Stimulated activated CD4-positive, alpha-beta T cell treated with anti-CD3 and anti-CD28 coated beads, Interleukin-4, amount 100 ng/mL, for 4 hours (primary cell): Measurements from ENCODE around the gene GAL3ST2.
"Not testable (repeated sequence)": the region's sequence is repeated elsewhere in the genome, so short reads cannot be mapped to it uniquely, and the experiment has no call there.

Experiments used
- DNase-seq, 2 experiments: peaks; one replicate each; pipeline ENCODE4 v3.0.0-alpha.2; 2020

The GAL3ST2 gene

DNA sequence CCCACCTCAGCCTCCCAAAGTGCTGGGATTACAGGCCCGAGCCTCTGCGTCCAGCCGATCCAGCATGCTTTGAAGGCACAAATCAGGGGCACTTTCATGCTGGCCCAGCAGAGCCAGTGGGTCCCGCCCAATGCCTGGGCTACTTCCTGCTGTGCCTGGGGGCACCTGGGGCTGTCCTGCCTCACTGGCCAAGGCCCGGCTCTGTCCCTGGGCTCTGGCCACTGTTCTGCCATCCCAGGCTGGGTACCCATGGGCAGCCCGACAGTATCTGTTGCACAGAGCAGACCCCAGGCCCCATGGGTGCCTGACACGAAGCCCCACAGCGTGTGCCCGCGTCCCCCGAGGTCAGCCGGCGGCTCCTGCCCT lies 6.8 kb upstream of the GAL3ST2 start:
- DNase-seq = no peak

DNA sequence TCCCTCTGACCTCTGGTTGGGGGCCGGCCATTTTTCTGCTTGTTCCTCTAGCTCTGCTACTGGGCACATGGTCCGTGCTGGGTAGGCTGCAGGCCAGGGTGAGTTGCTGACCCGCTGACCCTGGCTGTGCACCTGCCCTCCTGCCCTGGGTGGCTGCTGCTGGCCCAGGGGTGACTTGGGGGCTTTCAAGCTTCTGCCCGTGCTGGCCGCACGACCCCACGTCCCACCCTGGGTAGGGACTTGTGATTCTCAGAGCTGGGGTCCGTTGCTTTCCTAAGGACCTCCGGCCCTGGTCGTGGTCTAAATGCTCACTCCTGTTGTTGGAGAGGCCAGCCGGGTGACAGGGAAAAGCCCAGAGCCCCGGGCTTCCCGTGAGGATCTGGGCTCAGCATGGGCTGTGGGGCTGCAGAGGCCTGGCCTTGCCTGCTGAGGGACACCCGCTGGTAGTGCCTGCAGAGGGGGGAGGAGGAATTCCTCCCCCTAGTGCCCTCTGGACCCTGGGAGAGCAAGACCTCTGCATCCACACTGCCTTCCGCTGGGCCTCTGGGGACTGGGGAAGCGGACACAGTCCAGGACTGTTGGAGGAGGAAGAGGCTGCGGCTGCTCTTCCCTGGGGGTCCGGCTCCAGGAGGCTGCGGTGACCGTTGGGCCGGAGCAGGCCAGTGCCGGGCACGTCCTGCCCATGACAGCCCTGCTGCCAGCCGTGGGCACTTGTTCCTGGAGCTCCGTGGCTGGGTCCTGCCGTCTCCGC lies 6.3 kb upstream of the GAL3ST2 start:
- DNase-seq = no peak

DNA sequence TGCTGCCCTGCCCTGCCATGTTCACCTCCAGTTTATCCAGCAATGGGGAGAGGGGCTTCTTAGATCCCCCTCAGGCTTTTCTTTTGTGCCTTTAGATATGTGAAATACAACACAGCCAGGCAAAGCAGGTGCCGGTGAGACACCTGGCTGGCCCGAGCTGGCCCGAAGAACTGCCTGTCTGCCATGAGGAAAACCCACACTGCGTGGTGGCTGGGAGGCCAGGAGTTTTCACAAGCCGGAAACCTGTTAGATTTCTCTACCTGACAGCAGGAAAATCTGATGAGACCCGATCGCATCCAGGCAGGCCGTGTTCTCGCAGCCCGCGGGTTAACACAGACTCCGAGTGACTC lies 5.7 kb upstream of the GAL3ST2 start:
- no peak for DNase-seq

DNA sequence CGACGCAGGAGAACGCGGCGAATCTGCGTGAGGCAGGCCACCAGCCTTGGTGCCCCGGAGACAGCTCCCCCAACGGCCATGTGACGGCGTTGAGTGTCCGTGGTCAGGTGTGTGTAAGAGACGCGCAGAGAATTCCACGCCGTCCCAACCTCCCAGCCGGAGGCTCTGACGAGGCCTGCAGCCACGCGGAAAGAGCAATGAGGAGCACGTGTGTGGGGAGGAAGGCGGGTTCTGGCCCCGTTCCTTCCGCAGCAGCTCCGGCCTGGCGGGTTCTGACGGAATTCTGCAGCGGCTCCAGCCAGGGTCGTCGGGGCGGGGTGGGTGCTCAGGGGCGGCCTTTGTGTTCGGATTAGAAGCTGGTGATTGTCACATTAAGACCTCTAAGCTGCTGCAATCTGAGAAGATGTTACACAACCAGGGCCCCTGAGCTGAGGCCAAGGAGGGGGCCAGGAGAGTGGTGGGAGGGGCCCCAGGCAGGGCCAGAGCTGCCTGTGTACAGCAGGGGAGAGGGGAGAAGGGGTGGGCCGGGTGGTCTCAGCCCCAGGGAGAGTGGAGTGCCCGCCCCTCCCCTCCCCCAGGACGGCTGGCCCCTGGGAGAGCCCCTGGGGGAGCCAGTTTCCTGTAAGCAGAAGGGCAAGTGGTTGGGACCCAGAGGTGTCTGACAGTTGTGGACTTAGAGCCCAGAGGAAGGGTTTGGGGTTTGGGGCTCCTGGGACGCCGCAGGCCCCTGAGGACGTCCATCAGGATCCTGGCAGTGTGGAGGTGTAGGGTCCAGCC lies 5.1 kb upstream of the GAL3ST2 start:
- no peak for DNase-seq

DNA sequence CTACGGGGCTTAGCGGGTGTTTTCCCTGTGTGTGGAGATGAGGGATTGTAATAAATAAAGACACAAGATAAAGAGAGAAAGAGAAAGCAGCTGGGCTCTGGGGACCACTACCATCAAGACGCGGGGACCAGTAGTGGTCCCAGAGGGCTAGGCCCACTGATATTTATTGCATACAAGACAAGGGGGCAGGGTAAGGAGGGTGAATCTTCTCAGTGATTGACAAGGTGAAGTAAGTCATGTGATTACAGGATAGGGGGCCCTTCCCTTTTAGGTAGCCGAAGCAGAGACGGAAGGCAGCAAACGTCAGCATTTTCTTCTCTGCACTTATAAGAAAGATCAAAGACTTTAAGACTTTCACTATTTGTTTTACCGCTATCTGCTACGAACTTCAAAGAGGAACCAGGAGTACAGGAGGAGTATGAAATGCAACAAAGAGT lies 4.5 kb upstream of the GAL3ST2 start:
- DNase-seq = no peak

DNA sequence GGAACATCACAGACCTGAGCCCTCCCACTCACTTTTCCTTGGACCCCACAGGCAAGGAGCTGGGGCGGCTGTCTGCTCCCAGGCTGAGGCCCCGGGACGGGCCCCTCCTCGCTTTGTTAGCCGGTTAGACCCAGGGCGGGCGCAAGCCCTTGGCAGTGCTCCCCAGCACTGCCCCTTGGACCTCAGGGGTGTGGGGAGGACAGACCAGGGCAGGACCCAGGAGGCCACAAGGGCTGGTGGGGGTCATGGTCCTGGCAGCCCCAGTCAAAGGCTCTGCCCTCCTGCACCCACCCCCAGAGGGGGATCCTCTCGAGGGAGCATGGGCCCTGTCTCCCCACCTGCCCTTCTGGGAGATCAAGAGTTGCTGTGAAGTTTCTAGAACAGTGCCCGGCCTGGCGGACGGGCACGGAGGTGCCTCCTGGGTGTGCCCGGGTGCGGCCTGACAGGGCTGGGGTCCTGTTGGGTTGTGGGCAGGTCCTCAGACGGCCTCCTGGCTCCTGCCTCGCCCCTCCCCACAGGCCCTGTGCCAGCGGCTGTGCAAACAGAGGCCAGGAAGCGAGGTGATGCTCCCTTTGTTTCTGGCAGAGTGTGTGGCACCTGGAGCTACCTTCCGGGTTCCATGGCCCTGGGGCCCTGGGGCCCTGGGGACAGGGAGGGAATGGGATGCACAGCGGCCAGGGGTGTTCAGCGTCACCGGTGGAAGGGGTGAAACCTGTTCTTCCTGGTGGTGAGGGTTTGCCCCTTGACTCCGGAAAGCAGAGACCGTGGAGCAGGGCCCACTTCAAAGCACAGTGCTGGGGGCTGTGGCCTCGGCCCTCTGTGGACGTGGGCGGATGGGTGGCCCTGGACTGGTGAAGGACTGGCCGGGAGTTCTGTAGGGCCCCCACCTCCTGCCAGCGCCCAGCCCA lies 2.9 kb upstream of the GAL3ST2 start:
- DNase-seq = no peak

DNA sequence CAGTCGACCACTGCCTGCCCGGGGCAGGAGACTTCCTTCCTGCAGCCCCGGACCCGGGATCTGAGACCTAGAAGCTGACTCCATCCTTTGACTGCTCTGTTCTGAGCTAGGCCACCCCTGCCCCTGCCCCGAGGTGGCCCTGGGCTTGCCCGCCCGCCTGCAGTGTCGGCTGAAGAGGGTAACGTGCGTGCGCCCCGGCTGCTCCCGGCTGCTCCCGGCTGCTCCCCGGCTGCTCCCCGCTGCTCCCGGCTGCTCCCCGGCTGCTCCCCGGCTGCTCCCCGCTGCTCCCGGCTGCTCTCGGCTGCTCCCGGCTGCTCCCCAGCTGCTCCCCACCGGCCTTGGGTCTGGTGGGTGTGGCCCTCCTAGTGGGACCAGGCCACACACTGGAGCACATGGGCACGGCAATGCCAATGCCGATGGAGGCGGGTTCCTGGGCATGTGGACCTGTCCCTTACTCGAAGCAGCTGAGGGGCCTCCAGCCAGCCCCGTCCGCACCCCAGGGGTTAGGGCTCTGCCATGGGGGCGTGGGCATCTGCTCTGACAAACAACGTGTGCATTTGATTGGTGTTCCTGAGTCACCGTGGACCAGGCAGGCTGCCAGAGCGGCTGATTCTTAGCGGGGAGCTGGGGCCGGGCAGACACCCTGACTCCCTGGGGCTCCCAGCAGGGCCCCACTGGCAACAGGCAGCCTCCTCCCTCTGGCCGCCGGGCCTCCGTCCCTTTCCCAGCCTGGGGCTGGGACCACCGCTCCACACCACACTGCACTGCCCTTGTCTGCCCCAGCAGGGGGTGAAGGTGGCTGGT lies 2.0 kb upstream of the GAL3ST2 start:
- DNase-seq = no peak

DNA sequence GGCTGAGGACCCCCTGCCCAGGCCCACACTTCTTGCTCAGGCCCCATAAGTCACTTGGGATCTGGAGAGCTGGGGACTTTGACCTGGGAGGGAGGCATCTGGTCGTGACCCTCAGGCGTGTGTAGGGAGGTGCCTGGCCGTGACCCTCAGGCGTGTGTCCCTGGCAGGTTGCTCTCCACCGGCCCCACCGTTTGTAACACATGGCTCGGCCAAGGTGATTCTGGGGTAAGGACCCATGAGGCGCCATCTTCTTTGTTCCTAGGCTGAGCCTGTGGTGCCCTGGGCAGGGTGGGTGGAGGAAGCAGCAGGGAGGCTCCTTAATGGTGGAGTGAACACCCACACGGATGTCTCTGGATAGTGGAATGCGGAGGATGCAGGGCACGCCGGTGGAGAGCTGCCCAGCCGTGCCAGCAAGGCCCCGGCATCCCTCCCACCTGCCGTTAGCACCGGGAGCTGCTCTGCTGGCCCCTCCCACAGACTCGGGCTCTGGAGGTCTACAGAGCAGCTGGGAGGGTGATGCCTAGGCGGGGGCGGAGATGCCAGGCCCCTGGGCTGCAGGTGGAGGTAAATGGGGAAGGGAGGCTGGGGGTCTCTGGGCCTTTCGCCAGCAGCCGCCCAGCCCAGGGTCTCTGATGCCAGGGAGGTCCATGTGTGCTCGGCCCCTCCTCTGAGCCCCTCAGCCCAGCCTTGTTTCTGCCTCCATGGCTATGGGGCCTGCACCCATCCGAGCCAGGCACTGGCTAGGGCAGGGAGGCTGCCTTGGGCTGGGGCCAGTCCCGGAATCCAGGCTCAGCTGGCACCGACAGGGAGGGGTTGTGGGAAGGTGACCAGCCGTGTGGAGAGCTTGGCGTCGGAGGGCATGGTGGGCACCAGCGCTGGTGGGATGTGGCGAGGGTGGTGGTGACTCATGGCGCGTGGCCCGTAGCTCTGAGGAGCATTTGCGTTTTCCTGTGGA lies 1.1 kb upstream of the GAL3ST2 start:
- DNase-seq = no peak

DNA sequence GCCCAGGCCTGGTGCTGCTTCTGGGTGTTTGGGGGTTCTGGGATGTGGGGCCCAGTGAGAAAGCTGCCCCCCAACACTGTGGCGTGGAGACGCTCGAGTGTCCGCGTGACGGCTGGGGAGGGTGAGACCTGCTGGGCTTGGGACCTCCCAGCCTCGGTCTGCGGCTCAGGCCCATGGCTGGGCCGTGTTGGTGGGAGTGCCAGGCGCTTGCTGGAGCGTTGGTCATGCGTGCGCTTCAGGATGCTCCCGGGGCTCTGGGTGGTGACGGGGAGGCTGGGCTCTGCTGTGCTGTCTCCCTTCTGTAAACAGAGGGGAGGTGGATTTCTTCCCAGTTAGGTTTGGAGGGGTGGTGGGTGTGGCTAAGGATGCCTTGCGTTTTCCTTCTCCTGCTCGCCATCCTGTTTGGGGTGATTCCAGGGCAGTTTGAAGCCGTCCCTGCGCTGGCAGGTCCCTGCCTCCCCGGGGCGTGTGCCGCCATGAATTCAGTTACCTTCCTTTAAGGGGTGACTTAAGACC lies 606 bp downstream of the GAL3ST2 start:
- DNase-seq = no peak

DNA sequence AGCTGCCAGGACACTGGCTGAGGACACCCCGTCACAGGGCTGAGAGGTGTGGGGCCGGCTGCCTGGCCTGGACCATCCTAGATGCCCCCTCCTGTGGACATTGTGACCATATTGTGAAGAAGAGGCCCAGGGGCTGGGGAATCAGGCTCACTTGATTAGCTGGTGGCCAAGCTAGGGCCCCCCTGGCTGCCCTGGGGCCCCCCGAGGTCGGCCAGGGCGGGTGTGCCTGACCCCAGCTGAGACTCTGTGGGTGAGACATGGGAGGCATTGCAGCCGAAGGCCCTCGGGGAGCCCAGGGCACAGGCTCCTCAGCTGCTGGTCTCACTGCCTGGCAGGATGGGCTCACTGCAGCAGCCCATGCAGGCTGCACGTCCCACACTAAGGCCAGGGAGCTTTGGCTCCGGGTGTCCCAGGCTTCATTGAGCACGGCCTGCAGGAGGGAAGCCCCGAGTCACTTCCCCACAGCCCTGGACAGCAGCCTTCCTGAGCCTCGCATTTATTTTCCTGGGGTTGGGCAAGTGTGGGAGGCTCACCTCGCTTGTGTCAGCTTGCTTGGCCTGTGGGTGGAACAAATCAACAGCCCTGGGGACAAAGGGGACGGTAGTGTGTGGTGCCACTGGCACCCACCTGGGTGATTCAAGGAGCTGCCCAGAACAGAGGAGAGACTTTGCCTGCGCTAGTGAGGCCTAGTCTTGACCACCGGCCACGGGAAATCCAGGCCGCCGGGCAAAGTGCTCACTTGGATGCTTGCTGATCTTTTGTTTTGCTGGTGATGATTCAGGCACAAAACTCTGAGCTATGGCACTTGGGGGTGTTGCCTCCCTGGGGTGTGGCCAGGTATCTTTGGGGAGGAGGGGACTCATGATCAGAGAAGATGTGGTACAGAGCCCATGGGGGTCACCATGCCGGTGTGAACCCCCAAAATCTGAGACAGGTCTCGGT lies 1.3 kb downstream of the GAL3ST2 start:
- DNase-seq = no peak

DNA sequence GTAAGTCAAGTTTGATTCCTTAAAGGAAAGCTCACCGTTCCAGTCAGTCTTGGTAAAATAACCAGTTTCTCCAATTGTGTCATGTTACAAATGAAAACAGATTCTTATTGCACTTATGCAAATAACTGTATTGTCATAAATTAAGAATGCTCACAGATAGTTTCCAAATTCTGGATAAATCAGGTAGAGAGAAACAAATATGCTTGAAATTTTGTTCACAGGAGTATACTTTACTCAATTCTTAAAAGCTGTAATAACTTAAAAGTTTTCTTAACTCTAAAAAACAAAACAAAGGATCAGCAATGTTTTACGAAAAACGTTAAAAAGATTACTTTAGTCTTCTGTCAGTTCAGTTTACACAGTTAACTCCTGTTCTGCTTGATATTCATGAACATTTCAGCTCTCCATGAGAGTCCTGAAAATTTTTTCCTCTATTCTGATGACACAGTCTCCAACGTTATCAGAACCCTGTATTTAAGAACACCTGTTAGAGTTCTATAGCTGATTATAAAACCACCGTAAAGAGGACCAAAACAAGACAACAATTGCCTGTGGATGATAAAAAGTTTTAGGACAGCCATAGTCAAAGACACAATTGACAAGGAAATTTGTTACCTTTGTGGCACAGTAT lies 4.4 kb downstream of the GAL3ST2 start:
- DNase-seq = no peak

DNA sequence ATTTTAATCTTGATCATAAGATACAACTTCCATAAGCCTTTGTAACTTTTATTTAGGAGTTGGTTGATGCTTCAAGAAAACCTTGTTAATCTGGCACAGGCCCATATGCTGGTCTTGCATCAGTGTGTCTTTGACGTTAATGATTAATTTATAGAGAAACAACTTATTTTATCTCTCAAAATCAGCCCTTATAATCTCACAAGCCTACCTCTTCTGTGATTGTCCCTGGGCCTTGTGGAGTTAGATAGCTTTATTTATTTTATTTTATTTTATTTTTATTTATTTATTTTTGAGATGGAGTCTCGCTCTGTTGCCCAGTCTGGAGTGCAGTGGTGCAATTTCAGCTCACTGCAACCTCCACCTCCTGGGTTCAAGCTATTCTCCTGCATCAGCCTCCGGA lies 5.4 kb downstream of the GAL3ST2 start:
- not testable (repeated sequence) for DNase-seq

DNA sequence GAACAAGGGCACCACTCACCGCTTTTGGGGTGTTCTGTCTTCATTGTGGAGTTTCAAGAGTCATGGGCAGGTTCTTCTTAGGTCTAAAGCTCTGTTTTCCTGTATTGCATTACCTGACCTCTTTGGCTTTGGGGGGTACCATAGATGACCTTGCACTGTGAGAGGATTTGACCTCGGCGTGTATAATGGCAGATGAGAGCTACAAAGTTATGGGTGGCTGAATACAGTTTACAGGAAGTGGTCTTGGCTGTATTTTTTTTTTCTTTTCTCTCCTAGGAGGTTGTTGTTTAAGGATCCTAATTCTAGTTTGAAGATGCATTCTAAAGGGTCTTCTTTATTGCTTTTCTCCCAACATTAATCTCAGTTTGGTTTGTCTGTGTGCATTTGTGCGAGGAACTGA lies 11.5 kb downstream of the GAL3ST2 start:
- DNase-seq = no peak

DNA sequence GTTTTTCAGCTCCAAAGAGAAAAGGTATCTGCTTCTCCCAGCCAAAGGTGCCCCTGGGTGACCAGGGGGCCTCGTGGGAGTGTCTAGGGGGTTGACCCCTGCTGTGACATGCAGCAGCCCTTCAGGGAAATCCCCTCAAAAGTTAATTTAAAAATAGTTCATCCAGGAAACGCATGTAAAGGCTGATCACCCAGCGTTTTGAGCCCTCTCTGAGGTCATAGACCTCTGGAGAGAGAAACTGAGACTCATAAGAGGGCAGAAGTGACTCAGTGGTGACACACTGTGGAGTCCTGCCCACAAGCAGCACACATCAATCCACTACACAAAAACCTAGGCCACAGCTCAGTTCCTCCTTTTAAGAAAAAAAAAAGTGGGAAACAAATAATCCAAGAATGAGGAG lies 11.9 kb downstream of the GAL3ST2 start:
- DNase-seq = peak; percentile 38 to 57

DNA sequence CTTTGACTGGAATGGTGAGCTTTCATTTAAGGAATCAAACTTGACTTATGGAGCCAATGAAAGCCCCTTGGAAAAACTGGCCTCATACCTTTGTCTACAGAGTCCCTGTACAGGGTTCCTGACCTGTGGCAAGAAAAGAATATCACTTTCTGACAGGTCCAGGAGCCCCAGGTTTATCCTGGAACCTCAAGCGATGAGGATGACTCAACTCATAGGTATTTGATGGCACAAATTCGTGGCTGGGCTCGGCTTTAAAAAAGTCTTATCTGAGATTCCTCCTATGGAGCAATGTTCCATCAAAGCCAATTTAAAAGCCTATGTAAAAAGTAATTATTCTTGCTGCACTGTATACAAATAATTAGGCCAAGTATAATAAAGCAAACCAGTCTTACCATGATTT lies 14.8 kb downstream of the GAL3ST2 start:
- DNase-seq = not testable (repeated sequence)

DNA sequence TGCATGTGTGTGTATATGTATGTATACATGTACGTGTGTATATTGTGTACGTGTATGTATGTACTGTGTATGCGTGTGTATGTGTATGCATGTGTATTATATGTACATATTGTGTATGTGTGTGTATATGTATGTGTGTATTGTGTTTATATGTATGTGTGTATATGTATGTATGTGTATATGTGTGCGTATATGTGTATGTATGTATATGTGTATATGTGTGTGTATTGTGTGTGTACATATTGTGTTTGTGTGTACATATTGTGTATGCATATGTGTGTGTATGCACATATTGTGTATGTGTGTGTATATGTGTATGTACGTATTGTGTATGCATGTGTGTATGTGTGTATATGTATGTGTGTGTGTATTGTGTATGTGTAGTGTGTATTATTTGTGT lies 16.8 kb downstream of the GAL3ST2 start:
- DNase-seq = no peak

DNA sequence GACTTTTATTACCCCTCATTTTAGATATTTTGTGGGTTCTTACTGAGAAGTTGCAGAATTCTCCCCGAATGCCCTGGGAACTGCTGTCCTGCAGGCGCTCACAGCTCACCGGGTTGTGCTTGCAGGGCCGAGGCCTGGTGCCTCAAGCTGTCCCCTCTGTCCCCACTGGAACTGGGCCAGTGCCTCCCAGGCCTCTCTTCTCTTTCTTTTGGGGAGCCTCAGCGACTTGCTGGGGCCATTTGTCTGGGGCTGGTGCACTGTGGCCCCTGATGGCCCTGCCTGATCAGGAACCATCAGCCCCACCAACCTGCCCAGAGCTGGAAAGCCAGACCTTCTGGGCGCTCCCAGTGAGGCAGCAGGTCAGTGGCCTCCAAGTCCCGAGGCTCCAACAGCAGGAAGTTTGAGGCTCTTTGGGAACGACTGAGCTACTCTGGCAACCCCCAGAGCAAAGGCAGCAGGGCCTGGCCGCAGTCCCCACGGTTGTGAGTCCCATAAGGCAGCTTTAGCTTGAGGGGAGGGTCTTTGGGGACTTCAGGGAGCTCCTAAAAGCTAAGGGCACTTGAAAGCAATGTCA lies 17.7 kb downstream of the GAL3ST2 start:
- DNase-seq = no peak

DNA sequence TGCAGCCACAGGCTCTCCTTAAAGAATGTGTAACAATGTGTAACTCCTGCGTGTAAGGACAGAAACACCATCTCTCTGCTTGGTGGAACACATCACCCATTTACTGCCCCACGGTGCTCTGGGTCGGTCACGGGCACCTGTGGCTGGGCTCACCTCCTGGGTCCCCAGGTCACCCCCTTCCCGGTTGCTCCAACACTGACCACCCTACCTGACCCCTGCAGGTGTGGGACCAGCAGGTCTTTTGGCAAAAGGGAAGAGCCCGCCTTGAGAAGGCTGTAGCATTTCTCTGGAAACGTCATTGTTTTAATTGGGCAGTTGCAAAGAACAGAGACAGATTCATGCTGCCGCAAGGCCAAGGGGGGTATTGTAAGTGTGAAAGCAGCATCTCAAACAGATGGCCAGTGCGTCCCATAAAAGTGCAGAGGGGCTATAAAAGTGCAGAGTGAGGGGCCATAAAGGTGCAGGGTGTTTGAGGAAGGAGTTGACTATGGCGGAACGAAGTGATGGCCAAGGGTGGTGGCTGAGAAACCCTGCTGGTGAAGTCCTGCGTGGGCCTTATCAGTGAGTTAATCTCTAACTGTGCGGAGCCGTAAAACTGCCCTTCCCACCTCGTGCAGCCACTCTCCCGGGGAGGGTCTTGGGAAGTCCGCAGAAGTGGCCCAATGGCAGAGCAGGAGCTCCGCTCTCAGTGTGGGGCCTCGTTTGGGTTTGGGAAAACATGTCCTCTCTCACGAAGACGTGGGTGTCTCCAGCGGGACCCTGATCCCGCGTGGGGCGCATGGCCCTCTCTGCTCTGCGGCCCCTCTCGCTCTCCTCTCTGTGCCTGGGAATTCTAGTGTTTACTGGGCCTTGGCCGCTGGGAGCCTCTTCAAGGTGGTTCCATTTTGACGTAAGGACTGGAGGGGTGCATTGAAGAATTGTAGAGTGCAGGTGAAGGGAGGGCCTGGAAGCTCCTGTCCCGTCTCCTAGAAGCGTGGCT lies 18.7 kb downstream of the GAL3ST2 start:
- DNase-seq = no peak
